Measurements from ENCODE around the gene RUNDC1.

RUNDC1 gene

GRCh38 chr17:43042025-43042628, 61.8 kb downstream of the RUNDC1 start:
- Histone ChIP-seq H2AFZ (ENCODE audit: low read length) (no peak overlapping the region), H3F3A (ENCODE audit: insufficient read depth, low read length) (peaks cover 4% of the 10 kb centered on the region; the same call in 1 of the 2 replicates), H3K4me1 (ENCODE audit: low read length) (peaks cover 12% of the 10 kb centered on the region), H3K9ac (ENCODE audit: low read length) (no peak overlapping the region), H3K27me3 (replicated peaks; ENCODE audit: insufficient read depth, low read length) (no peaks in the 10 kb centered on the region), H3K4me3 (ENCODE audit: low read length) (no peak overlapping the region), H3K27ac (ENCODE audit: low read length) (no peak overlapping the region), H3K9me2 (replicated peaks; ENCODE audit: insufficient read depth, low read length) (no peaks in the 10 kb centered on the region), H3K4me2 (ENCODE audit: low read depth, low read length) (no peak overlapping the region), H3K36me3 (replicated peaks; ENCODE audit: insufficient read depth, low read length) (no peaks in the 10 kb centered on the region), H3K79me2 (ENCODE audit: low read length) (no peaks in the 10 kb centered on the region), H3K9me3 (replicated peaks; ENCODE audit: insufficient read depth, low read length) (no peaks in the 10 kb centered on the region), H4K20me1 (ENCODE audit: insufficient read depth, low read length) (no peaks in the 10 kb centered on the region)
- DNase-seq = no peak
- TF ChIP-seq, protein P1, sequence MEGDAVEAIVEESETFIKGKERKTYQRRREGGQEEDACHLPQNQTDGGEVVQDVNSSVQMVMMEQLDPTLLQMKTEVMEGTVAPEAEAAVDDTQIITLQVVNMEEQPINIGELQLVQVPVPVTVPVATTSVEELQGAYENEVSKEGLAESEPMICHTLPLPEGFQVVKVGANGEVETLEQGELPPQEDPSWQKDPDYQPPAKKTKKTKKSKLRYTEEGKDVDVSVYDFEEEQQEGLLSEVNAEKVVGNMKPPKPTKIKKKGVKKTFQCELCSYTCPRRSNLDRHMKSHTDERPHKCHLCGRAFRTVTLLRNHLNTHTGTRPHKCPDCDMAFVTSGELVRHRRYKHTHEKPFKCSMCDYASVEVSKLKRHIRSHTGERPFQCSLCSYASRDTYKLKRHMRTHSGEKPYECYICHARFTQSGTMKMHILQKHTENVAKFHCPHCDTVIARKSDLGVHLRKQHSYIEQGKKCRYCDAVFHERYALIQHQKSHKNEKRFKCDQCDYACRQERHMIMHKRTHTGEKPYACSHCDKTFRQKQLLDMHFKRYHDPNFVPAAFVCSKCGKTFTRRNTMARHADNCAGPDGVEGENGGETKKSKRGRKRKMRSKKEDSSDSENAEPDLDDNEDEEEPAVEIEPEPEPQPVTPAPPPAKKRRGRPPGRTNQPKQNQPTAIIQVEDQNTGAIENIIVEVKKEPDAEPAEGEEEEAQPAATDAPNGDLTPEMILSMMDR (IDR thresholded peaks at IDR 0.05; ENCODE audit: low read length) = no peak
- TF ChIP-seq EZH2 (optimal IDR thresholded peaks at IDR 0.05; ENCODE audit: low read depth, low read length) (no peak), EZH2phosphoT487 (IDR thresholded peaks at IDR 0.05; ENCODE audit: low read length) (no peak)
